Astrocyte (in vitro differentiated cells and primary cell): ENCODE data around the gene LARP6. TPM values are rescaled to one million over a fixed set of nuclear protein-coding genes. Genes with fewer than 3 reads are reported as not detected.
"Not testable (repeated sequence)": the region's sequence is repeated elsewhere in the genome, so short reads cannot be mapped to it uniquely, and the experiment has no call there.

ENCODE experiments used
- DNase-seq: peaks from one replicate; pipeline ENCODE4 v3.0.0-alpha.2; 2010; ENCODE audit warnings: low read depth
- FAIRE-seq: peaks from 2 replicates; lab custom pipeline; 2011; peaks lifted over from hg19 to GRCh38; lab: Jason Lieb, UNC
- H2AFZ ChIP-seq: 2 replicates; pipeline ENCODE4 v1.6.0; 2012; ENCODE audit warnings: low read depth, low read length, inconsistent platforms
- H3K27ac ChIP-seq: 2 replicates; pipeline ENCODE4 v1.5.1; 2011; ENCODE audit warnings: low read depth, low read length, inconsistent platforms
- H3K27me3 ChIP-seq: 2 replicates; pipeline ENCODE4 v1.6.0; 2011; ENCODE audit warnings: low read length, inconsistent platforms; ENCODE audit not compliant: insufficient read depth
- H3K36me3 ChIP-seq: 2 replicates; pipeline ENCODE4 v1.5.1; 2011; ENCODE audit warnings: low read length, inconsistent platforms; ENCODE audit not compliant: insufficient read depth
- H3K4me1 ChIP-seq: 2 replicates; pipeline ENCODE4 v1.5.1; 2011; ENCODE audit warnings: low read length, inconsistent platforms; ENCODE audit not compliant: insufficient read depth
- H3K4me2 ChIP-seq: 2 replicates; pipeline ENCODE4 v1.6.0; 2012; ENCODE audit warnings: low read length, inconsistent platforms
- H3K4me3 ChIP-seq: 2 replicates; pipeline ENCODE4 v1.5.1; 2011; ENCODE audit warnings: low read depth, mild to moderate bottlenecking, low read length, inconsistent platforms; ENCODE audit not compliant: insufficient read depth
- H3K79me2 ChIP-seq: 2 replicates; pipeline ENCODE4 v1.6.0; 2012; ENCODE audit warnings: mild to moderate bottlenecking, low read length, inconsistent platforms; ENCODE audit not compliant: insufficient read depth
- H3K9ac ChIP-seq: 2 replicates; pipeline ENCODE4 v1.6.0; 2012; ENCODE audit warnings: mild to moderate bottlenecking, low read length, inconsistent platforms
- H3K9me3 ChIP-seq: 2 replicates; pipeline ENCODE4 v1.5.1; 2012; ENCODE audit warnings: low read depth, mild to moderate bottlenecking, low read length, inconsistent platforms; ENCODE audit not compliant: insufficient read depth
- H4K20me1 ChIP-seq: 2 replicates; pipeline ENCODE4 v1.6.0; 2012; ENCODE audit warnings: low read length, inconsistent platforms; ENCODE audit not compliant: insufficient read depth
- H3K27ac Mint-ChIP-seq: one replicate; pipeline ENCODE4 v1.8.0; 2021; ENCODE audit warnings: mild to moderate bottlenecking, mixed read lengths; ENCODE audit not compliant: unreplicated experiment
- H3K27me3 Mint-ChIP-seq: one replicate; pipeline ENCODE4 v1.8.0; 2021; ENCODE audit warnings: low read depth, mixed read lengths; ENCODE audit not compliant: unreplicated experiment
- H3K36me3 Mint-ChIP-seq: one replicate; pipeline ENCODE4 v1.8.0; 2021; ENCODE audit warnings: low read depth, mixed read lengths; ENCODE audit not compliant: unreplicated experiment
- H3K4me1 Mint-ChIP-seq: one replicate; pipeline ENCODE4 v1.8.0; 2021; ENCODE audit warnings: low read depth, mixed read lengths; ENCODE audit not compliant: unreplicated experiment
- H3K4me3 Mint-ChIP-seq: one replicate; pipeline ENCODE4 v1.8.0; 2021; ENCODE audit warnings: mild to moderate bottlenecking, moderate library complexity, mixed read lengths; ENCODE audit not compliant: unreplicated experiment
- H3K9me3 Mint-ChIP-seq: one replicate; pipeline ENCODE4 v1.8.0; 2021; ENCODE audit warnings: mild to moderate bottlenecking, mixed read lengths; ENCODE audit not compliant: unreplicated experiment
- EZH2 ChIP-seq: IDR thresholded peaks from 2 replicates; pipeline ENCODE4 v1.6.1; 2012; ENCODE audit warnings: mild to moderate bottlenecking, low read length, inconsistent platforms; ENCODE audit not compliant: insufficient read depth
- total RNA-seq: library from RNA; stranded (reverse); gene quantifications from 2 replicates; pipeline ENCODE4 v1.2.1, GENCODE V29; 2021
- TF ChIP-seq, protein P1 (sequence below): IDR thresholded peaks from 2 replicates; pipeline ENCODE4 v1.5.1; 2011; ENCODE audit warnings: low read depth, mild to moderate bottlenecking, inconsistent platforms, low read length, moderate library complexity; ENCODE audit not compliant: insufficient read depth

The LARP6 gene
- total RNA-seq, 1 donor from 2014 or later = 61.5 TPM

DNA sequence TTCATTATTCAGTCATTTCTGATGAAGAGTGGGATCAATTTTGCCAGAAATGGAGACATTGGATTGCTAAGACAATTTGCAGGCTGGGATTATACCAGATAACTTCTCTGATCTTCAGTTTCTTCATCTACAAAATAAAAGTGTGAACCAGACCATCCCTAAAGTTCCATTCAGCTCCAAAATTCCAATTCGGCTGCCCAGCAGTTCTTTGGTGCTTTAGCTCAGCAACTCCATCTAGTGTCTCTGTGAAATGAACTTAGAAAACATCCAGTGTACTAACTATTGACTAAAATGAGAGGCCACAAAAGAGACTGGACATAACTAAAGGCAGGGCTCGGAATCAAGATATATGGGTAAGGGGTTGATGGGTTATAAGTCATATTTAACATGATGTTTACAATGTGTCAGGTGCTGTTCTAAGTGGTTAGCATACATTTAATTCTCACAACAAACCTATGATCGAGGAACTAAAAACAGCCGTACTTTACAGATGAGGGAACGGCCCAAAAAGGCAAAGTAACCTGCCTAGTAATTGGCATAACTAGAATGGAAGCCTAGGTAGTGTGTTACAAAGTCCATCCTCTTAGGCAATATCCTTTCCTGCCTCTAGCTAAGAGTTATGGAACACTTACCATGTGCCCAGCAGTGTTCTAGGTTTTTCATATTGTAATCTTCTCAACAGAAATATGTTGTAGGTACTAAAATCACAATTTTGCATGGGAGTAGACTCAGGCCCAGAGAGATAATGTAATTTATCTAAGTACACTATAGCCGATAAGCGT lies 21.2 kb upstream of the LARP6 start:
- H3K36me3 Mint-ChIP-seq = peaks cover 7% of the 10 kb centered on the region
- FAIRE-seq = peak; percentile 73
- Histone ChIP-seq H3K4me3 (no peak overlapping the region), H3K79me2 (no peaks in the 10 kb centered on the region), H3K36me3 (no peaks in the 10 kb centered on the region), H3K9ac (no peak overlapping the region), H2AFZ (no peak overlapping the region), H3K4me1 (peaks cover 9% of the 10 kb centered on the region), H3K9me3 (no peaks in the 10 kb centered on the region), H3K27me3 (no peaks in the 10 kb centered on the region), H3K27ac (no peak overlapping the region), H3K4me2 (no peak overlapping the region), H4K20me1 (no peaks in the 10 kb centered on the region)
- peaks cover 2% of the 10 kb centered on the region for H3K9me3 Mint-ChIP-seq
- peaks cover 14% of the 10 kb centered on the region for H3K4me1 Mint-ChIP-seq
- H3K27ac Mint-ChIP-seq = no peak overlapping the region
- TF ChIP-seq, protein P1, sequence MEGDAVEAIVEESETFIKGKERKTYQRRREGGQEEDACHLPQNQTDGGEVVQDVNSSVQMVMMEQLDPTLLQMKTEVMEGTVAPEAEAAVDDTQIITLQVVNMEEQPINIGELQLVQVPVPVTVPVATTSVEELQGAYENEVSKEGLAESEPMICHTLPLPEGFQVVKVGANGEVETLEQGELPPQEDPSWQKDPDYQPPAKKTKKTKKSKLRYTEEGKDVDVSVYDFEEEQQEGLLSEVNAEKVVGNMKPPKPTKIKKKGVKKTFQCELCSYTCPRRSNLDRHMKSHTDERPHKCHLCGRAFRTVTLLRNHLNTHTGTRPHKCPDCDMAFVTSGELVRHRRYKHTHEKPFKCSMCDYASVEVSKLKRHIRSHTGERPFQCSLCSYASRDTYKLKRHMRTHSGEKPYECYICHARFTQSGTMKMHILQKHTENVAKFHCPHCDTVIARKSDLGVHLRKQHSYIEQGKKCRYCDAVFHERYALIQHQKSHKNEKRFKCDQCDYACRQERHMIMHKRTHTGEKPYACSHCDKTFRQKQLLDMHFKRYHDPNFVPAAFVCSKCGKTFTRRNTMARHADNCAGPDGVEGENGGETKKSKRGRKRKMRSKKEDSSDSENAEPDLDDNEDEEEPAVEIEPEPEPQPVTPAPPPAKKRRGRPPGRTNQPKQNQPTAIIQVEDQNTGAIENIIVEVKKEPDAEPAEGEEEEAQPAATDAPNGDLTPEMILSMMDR = peak; percentile 54
- no peak for TF ChIP-seq EZH2
- no peak for DNase-seq
- H3K4me3 Mint-ChIP-seq = no peak overlapping the region
- H3K27me3 Mint-ChIP-seq = no peaks in the 10 kb centered on the region

GRCh38 chr15:70873232-70874054 lies 19.5 kb upstream of the LARP6 start:
- DNase-seq (no peak), FAIRE-seq (no peak)
- Histone ChIP-seq H3K4me3 (no peak overlapping the region), H3K9me3 (no peaks in the 10 kb centered on the region), H3K36me3 (no peaks in the 10 kb centered on the region), H4K20me1 (no peaks in the 10 kb centered on the region), H3K4me2 (no peak overlapping the region), H3K9ac (no peak overlapping the region), H3K79me2 (no peaks in the 10 kb centered on the region), H3K4me1 (peaks cover 10% of the 10 kb centered on the region), H3K27me3 (no peaks in the 10 kb centered on the region), H2AFZ (no peak overlapping the region), H3K27ac (no peak overlapping the region)
- peaks cover 7% of the 10 kb centered on the region for H3K36me3 Mint-ChIP-seq
- no peaks in the 10 kb centered on the region for H3K27me3 Mint-ChIP-seq
- no peak overlapping the region for H3K4me3 Mint-ChIP-seq
- H3K9me3 Mint-ChIP-seq = peaks cover 2% of the 10 kb centered on the region
- TF ChIP-seq, protein P1 = no peak
- TF ChIP-seq EZH2 = no peak
- H3K4me1 Mint-ChIP-seq = peaks cover 19% of the 10 kb centered on the region
- no peak overlapping the region for H3K27ac Mint-ChIP-seq

- not testable (repeated sequence) for H3K36me3 Mint-ChIP-seq, H3K4me3 ChIP-seq, DNase-seq, H3K36me3 ChIP-seq, H3K9me3 ChIP-seq, H2AFZ ChIP-seq, H3K9me3 Mint-ChIP-seq, H3K4me3 Mint-ChIP-seq, FAIRE-seq, H3K27me3 ChIP-seq, H3K27ac Mint-ChIP-seq, H4K20me1 ChIP-seq, H3K4me2 ChIP-seq, H3K4me1 ChIP-seq, H3K79me2 ChIP-seq, H3K27ac ChIP-seq, H3K9ac ChIP-seq, H3K27me3 Mint-ChIP-seq
- H3K4me1 Mint-ChIP-seq = peaks cover 29% of the 10 kb centered on the region
These were observed 17.5 kb upstream of the LARP6 start for GRCh38 chr15:70871490-70871889.
